Measurements from ENCODE around the gene PPP4R3B. TPM values are rescaled to one million over a fixed set of nuclear protein-coding genes. Genes with fewer than 3 reads are reported as not detected.
"Not testable (repeated sequence)": the region's sequence is repeated elsewhere in the genome, so short reads cannot be mapped to it uniquely, and the experiment has no call there.

Gene PPP4R3B
- total and polyA plus RNA-seq, 4 donors, result 28.9 to 59.3 (median 50.1) TPM

- no peak for ATAC-seq (ENCODE audit: low FRiP score)
- H3K9me3 ChIP-seq (ENCODE audit: control insufficient read depth, low read length), result no peaks in the 10 kb centered on the region
- no peaks in the 10 kb centered on the region for H3K36me3 ChIP-seq (ENCODE audit: control insufficient read depth in 1 of 2, insufficient read depth in 2 of 2, low read length in 1 of 2)
- H3K4me1 ChIP-seq (ENCODE audit: control insufficient read depth in 1 of 2, insufficient read depth in 2 of 2, low read length in 2 of 2), result peaks cover 0 to 2% of the 10 kb centered on the region in 2 donors
- no peak overlapping the region for H3K4me3 ChIP-seq (ENCODE audit: low read length in 2 of 2)
- intact Hi-C loops (cut with DNase I), result no loop called here
- no peak for DNase-seq
- H3K27ac ChIP-seq (ENCODE audit: low read depth in 1 of 2, low read length in 2 of 2), result no peak overlapping the region
- WGBS, 2 donors, result 59 to 64% methylated on average over 4 of the region's 4 CpGs
- H3K27me3 ChIP-seq (ENCODE audit: control insufficient read depth in 1 of 2, insufficient read depth in 2 of 2, low read length in 1 of 2), result no peaks in the 10 kb centered on the region
Observed at GRCh38 chr2:55550368-55551102, 66.9 kb downstream of the PPP4R3B start.

- not testable (repeated sequence) for H3K27me3 ChIP-seq (ENCODE audit: control insufficient read depth in 1 of 2, insufficient read depth in 2 of 2, low read length in 1 of 2); H3K36me3 ChIP-seq (ENCODE audit: control insufficient read depth in 1 of 2, insufficient read depth in 2 of 2, low read length in 1 of 2)
- WGBS, 2 donors, result 94 to 96% methylated on average over 8 of the region's 8 CpGs
Observed at GRCh38 chr2:55547679-55548078, 69.7 kb downstream of the PPP4R3B start.

GRCh38 chr2:55547001-55547400 is 70.4 kb downstream of the PPP4R3B start:
- ATAC-seq (ENCODE audit: low FRiP score), result no peak
- WGBS, 2 donors, result 80 to 91% methylated on average over 1 of the region's 1 CpG
- Histone ChIP-seq H3K9me3 (ENCODE audit: control insufficient read depth, low read length) (no peaks in the 10 kb centered on the region), H3K27ac (ENCODE audit: low read depth in 1 of 2, low read length in 2 of 2) (no peak overlapping the region), H3K4me3 (ENCODE audit: low read length in 2 of 2) (no peak overlapping the region), H3K27me3 (ENCODE audit: control insufficient read depth in 1 of 2, insufficient read depth in 2 of 2, low read length in 1 of 2) (no peaks in the 10 kb centered on the region), H3K36me3 (ENCODE audit: control insufficient read depth in 1 of 2, insufficient read depth in 2 of 2, low read length in 1 of 2) (peaks cover 2% of the 10 kb centered on the region in 2 donors), H3K4me1 (ENCODE audit: control insufficient read depth in 1 of 2, insufficient read depth in 2 of 2, low read length in 2 of 2) (no peaks in the 10 kb centered on the region)
- DNase-seq, result no peak
- intact Hi-C loops (cut with DNase I), result no loop called here

More at GRCh38 chr2:55547679-55548078, 69.7 kb downstream of the PPP4R3B start:
- intact Hi-C loops (cut with DNase I); H3K27ac ChIP-seq (ENCODE audit: low read depth in 1 of 2, low read length in 2 of 2); H3K4me1 ChIP-seq (ENCODE audit: control insufficient read depth in 1 of 2, insufficient read depth in 2 of 2, low read length in 2 of 2); ATAC-seq (ENCODE audit: low FRiP score); H3K4me3 ChIP-seq (ENCODE audit: low read length in 2 of 2); H3K9me3 ChIP-seq (ENCODE audit: control insufficient read depth, low read length); DNase-seq: not testable (repeated sequence)

- ATAC-seq (ENCODE audit: low FRiP score), result no peak
- no peak overlapping the region for H3K27ac ChIP-seq (ENCODE audit: low read depth in 1 of 2, low read length in 2 of 2)
- no peaks in the 10 kb centered on the region for H3K27me3 ChIP-seq (ENCODE audit: control insufficient read depth in 1 of 2, insufficient read depth in 2 of 2, low read length in 1 of 2)
- no peaks in the 10 kb centered on the region for H3K9me3 ChIP-seq (ENCODE audit: control insufficient read depth, low read length)
- no peaks in the 10 kb centered on the region for H3K4me1 ChIP-seq (ENCODE audit: control insufficient read depth in 1 of 2, insufficient read depth in 2 of 2, low read length in 2 of 2)
- WGBS, 2 donors, result 92 to 95% methylated on average over 6 of the region's 6 CpGs
- H3K4me3 ChIP-seq (ENCODE audit: low read length in 2 of 2), result no peak overlapping the region
- intact Hi-C loops (cut with DNase I), result no loop called here
- no peak for DNase-seq
- H3K36me3 ChIP-seq (ENCODE audit: control insufficient read depth in 1 of 2, insufficient read depth in 2 of 2, low read length in 1 of 2), result peaks cover 6 to 11% of the 10 kb centered on the region in 2 donors
Observed at GRCh38 chr2:55530539-55531081, 86.8 kb downstream of the PPP4R3B start.

- Histone ChIP-seq H3K4me3 (ENCODE audit: low read length in 2 of 2) (no peak overlapping the region), H3K27ac (ENCODE audit: low read depth in 1 of 2, low read length in 2 of 2) (no peak overlapping the region), H3K4me1 (ENCODE audit: control insufficient read depth in 1 of 2, insufficient read depth in 2 of 2, low read length in 2 of 2) (no peaks in the 10 kb centered on the region), H3K36me3 (ENCODE audit: control insufficient read depth in 1 of 2, insufficient read depth in 2 of 2, low read length in 1 of 2) (peaks cover 6 to 11% of the 10 kb centered on the region in 2 donors), H3K27me3 (ENCODE audit: control insufficient read depth in 1 of 2, insufficient read depth in 2 of 2, low read length in 1 of 2) (no peaks in the 10 kb centered on the region), H3K9me3 (ENCODE audit: control insufficient read depth, low read length) (no peaks in the 10 kb centered on the region)
- DNase-seq (no peak), ATAC-seq (ENCODE audit: low FRiP score) (no peak)
- intact Hi-C loops (cut with DNase I), result no loop called here
- WGBS, 2 donors, result 97% methylated on average over 1 of the region's 1 CpG
Observed at GRCh38 chr2:55526174-55526573, 91.2 kb downstream of the PPP4R3B start.

- H3K36me3 ChIP-seq (ENCODE audit: control insufficient read depth in 1 of 2, insufficient read depth in 2 of 2, low read length in 1 of 2), result peaks cover 3 to 7% of the 10 kb centered on the region in 2 donors
- no peak for ATAC-seq (ENCODE audit: low FRiP score)
- WGBS, 2 donors, result 85 to 97% methylated on average over 5 of the region's 5 CpGs
Observed at GRCh38 chr2:55524884-55525437, 92.5 kb downstream of the PPP4R3B start.

GRCh38 chr2:55519938-55520885 is 97.2 kb downstream of the PPP4R3B start:
- Histone ChIP-seq H3K4me1 (ENCODE audit: control insufficient read depth in 1 of 2, insufficient read depth in 2 of 2, low read length in 2 of 2) (no peaks in the 10 kb centered on the region), H3K27ac (ENCODE audit: low read depth in 1 of 2, low read length in 2 of 2) (peak overlapping the region in 1 of 2 donors; percentile 85), H3K27me3 (ENCODE audit: control insufficient read depth in 1 of 2, insufficient read depth in 2 of 2, low read length in 1 of 2) (no peaks in the 10 kb centered on the region), H3K36me3 (ENCODE audit: control insufficient read depth in 1 of 2, insufficient read depth in 2 of 2, low read length in 1 of 2) (no peaks in the 10 kb centered on the region), H3K4me3 (ENCODE audit: low read length in 2 of 2) (peak overlapping the region; percentile 67 to 91), H3K9me3 (ENCODE audit: control insufficient read depth, low read length) (no peaks in the 10 kb centered on the region)
- 0 to 1% methylated on average over 33 to 35 of the region's 35 CpGs for WGBS, 2 donors
- DNase-seq (no peak), ATAC-seq (ENCODE audit: low FRiP score) (peak; percentile 49)
- intact Hi-C loops (cut with DNase I), result loop anchor here in 1 of 2 donors (1.0 kb wide), 1 partner anchor 97 kb away; the partner anchor contains the start of gene PPP4R3B

More at GRCh38 chr2:55524884-55525437, 92.5 kb downstream of the PPP4R3B start:
- Histone ChIP-seq H3K4me1 (ENCODE audit: control insufficient read depth in 1 of 2, insufficient read depth in 2 of 2, low read length in 2 of 2) (no peaks in the 10 kb centered on the region), H3K9me3 (ENCODE audit: control insufficient read depth, low read length) (no peaks in the 10 kb centered on the region), H3K4me3 (ENCODE audit: low read length in 2 of 2) (no peak overlapping the region), H3K27me3 (ENCODE audit: control insufficient read depth in 1 of 2, insufficient read depth in 2 of 2, low read length in 1 of 2) (no peaks in the 10 kb centered on the region), H3K27ac (ENCODE audit: low read depth in 1 of 2, low read length in 2 of 2) (no peak overlapping the region)
- no peak for DNase-seq
- intact Hi-C loops (cut with DNase I), result no loop called here

- Histone ChIP-seq H3K36me3 (ENCODE audit: control insufficient read depth in 1 of 2, insufficient read depth in 2 of 2, low read length in 1 of 2) (no peaks in the 10 kb centered on the region), H3K27me3 (ENCODE audit: control insufficient read depth in 1 of 2, insufficient read depth in 2 of 2, low read length in 1 of 2) (no peaks in the 10 kb centered on the region), H3K4me1 (ENCODE audit: control insufficient read depth in 1 of 2, insufficient read depth in 2 of 2, low read length in 2 of 2) (no peaks in the 10 kb centered on the region), H3K9me3 (ENCODE audit: control insufficient read depth, low read length) (no peaks in the 10 kb centered on the region), H3K27ac (ENCODE audit: low read depth in 1 of 2, low read length in 2 of 2) (peak overlapping the region in 1 of 2 donors; percentile 93), H3K4me3 (ENCODE audit: low read length in 2 of 2) (peak overlapping the region; percentile 69 to 98)
- ATAC-seq (ENCODE audit: low FRiP score) (peak; percentile 40), DNase-seq (no peak)
- 30 to 33% methylated on average over 9 of the region's 9 CpGs for WGBS, 2 donors
- intact Hi-C loops (cut with DNase I), result loop anchor here in 1 of 2 donors (1.0 kb wide), 1 partner anchor 98 kb away; the partner anchor contains the start of gene PPP4R3B
Observed at GRCh38 chr2:55518841-55519165, 98.6 kb downstream of the PPP4R3B start.
